ENCODE data around the gene DYNLT4. TPM values are rescaled to one million over a fixed set of nuclear protein-coding genes. Genes with fewer than 3 reads are reported as not detected.
A peak's percentile ranks its signal among the peaks of the same experiment; 100 is the strongest.

The DYNLT4 gene
- total RNA-seq, 1 experiment from 2014 or later: 0.31 TPM

DNA sequence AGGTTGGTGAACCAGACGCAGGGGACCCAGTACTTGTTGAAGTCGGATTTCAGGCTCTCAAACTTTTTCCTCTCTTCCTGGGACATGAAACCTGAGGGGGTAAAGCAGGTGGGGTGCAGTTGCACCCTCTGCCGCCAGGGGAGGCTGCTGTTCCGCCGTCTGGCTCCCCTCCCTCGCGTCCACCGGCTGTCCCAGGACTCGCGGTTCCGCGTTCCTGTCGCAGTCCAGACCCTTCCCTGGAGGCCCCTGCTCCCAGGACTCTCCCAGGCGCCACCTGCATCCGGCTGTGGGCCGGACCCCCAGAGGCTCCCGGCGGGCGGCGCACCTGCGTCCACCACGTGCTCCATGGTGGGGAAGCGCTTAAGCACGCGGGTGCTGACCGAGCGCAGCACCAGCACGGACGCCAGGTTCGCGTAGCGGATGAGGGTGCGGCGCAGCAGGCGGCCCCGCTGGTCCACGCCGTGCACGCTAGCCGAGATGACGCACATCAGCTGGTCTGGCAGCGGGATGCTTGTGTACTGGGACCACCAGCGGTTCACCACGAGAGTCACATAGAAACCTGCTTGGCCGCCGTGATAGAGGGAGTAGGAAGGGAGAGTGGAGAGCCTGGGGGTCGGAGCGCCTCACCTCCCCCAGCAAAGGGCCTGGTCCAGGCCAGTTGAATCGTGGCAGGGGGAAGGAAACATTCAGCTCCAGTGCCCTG lies 20.9 kb downstream of the DYNLT4 start (continued):
- TF ChIP-seq, protein P1, sequence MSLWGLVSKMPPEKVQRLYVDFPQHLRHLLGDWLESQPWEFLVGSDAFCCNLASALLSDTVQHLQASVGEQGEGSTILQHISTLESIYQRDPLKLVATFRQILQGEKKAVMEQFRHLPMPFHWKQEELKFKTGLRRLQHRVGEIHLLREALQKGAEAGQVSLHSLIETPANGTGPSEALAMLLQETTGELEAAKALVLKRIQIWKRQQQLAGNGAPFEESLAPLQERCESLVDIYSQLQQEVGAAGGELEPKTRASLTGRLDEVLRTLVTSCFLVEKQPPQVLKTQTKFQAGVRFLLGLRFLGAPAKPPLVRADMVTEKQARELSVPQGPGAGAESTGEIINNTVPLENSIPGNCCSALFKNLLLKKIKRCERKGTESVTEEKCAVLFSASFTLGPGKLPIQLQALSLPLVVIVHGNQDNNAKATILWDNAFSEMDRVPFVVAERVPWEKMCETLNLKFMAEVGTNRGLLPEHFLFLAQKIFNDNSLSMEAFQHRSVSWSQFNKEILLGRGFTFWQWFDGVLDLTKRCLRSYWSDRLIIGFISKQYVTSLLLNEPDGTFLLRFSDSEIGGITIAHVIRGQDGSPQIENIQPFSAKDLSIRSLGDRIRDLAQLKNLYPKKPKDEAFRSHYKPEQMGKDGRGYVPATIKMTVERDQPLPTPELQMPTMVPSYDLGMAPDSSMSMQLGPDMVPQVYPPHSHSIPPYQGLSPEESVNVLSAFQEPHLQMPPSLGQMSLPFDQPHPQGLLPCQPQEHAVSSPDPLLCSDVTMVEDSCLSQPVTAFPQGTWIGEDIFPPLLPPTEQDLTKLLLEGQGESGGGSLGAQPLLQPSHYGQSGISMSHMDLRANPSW (CRISPR knock-in tag; conservative IDR thresholded peaks at IDR 0.05; ENCODE audit: low read depth): 0 out of 2 replicates have a peak, but pooled peaks have one; percentile 57
- TF ChIP-seq CBFB (CRISPR knock-in tag; IDR thresholded peaks at IDR 0.05; ENCODE audit: low read depth): no peak
- TF ChIP-seq, protein P2, sequence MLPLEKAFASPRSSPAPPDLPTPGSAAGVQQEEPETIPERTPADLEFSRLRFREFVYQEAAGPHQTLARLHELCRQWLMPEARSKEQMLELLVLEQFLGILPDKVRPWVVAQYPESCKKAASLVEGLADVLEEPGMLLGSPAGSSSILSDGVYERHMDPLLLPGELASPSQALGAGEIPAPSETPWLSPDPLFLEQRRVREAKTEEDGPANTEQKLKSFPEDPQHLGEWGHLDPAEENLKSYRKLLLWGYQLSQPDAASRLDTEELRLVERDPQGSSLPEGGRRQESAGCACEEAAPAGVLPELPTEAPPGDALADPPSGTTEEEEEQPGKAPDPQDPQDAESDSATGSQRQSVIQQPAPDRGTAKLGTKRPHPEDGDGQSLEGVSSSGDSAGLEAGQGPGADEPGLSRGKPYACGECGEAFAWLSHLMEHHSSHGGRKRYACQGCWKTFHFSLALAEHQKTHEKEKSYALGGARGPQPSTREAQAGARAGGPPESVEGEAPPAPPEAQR (CRISPR knock-in tag; IDR thresholded peaks at IDR 0.05): no peak
- no peak for TF ChIP-seq ELF4 (CRISPR knock-in tag; IDR thresholded peaks at IDR 0.05; ENCODE audit: low read depth)
- TF ChIP-seq, protein P3, sequence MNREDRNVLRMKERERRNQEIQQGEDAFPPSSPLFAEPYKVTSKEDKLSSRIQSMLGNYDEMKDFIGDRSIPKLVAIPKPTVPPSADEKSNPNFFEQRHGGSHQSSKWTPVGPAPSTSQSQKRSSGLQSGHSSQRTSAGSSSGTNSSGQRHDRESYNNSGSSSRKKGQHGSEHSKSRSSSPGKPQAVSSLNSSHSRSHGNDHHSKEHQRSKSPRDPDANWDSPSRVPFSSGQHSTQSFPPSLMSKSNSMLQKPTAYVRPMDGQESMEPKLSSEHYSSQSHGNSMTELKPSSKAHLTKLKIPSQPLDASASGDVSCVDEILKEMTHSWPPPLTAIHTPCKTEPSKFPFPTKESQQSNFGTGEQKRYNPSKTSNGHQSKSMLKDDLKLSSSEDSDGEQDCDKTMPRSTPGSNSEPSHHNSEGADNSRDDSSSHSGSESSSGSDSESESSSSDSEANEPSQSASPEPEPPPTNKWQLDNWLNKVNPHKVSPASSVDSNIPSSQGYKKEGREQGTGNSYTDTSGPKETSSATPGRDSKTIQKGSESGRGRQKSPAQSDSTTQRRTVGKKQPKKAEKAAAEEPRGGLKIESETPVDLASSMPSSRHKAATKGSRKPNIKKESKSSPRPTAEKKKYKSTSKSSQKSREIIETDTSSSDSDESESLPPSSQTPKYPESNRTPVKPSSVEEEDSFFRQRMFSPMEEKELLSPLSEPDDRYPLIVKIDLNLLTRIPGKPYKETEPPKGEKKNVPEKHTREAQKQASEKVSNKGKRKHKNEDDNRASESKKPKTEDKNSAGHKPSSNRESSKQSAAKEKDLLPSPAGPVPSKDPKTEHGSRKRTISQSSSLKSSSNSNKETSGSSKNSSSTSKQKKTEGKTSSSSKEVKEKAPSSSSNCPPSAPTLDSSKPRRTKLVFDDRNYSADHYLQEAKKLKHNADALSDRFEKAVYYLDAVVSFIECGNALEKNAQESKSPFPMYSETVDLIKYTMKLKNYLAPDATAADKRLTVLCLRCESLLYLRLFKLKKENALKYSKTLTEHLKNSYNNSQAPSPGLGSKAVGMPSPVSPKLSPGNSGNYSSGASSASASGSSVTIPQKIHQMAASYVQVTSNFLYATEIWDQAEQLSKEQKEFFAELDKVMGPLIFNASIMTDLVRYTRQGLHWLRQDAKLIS (CRISPR knock-in tag; IDR thresholded peaks at IDR 0.05; ENCODE audit: borderline replicate concordance): peak; percentile 61; the same call in 1 of the 2 replicates
- no peak for TF ChIP-seq NR3C1 (CRISPR knock-in tag; conservative IDR thresholded peaks at IDR 0.05; ENCODE audit: low read depth)
- TF ChIP-seq, protein P4, sequence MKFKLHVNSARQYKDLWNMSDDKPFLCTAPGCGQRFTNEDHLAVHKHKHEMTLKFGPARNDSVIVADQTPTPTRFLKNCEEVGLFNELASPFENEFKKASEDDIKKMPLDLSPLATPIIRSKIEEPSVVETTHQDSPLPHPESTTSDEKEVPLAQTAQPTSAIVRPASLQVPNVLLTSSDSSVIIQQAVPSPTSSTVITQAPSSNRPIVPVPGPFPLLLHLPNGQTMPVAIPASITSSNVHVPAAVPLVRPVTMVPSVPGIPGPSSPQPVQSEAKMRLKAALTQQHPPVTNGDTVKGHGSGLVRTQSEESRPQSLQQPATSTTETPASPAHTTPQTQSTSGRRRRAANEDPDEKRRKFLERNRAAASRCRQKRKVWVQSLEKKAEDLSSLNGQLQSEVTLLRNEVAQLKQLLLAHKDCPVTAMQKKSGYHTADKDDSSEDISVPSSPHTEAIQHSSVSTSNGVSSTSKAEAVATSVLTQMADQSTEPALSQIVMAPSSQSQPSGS (CRISPR knock-in tag; IDR thresholded peaks at IDR 0.05; ENCODE audit: borderline replicate concordance, low read depth): no peak
- TF ChIP-seq JAZF1 (CRISPR knock-in tag; IDR thresholded peaks at IDR 0.05): no peak
- no peak for TF ChIP-seq NFE2L1 (CRISPR knock-in tag; IDR thresholded peaks at IDR 0.05)
- no peak for TF ChIP-seq ZNF317 (CRISPR knock-in tag; IDR thresholded peaks at IDR 0.05; ENCODE audit: borderline replicate concordance, low read depth)
- TF ChIP-seq OVOL2 (CRISPR knock-in tag; IDR thresholded peaks at IDR 0.05; ENCODE audit: borderline replicate concordance): no peak
- peak; percentile 79 for TF ChIP-seq FOXK1 (CRISPR knock-in tag; IDR thresholded peaks at IDR 0.05)
- TF ChIP-seq, protein P5, sequence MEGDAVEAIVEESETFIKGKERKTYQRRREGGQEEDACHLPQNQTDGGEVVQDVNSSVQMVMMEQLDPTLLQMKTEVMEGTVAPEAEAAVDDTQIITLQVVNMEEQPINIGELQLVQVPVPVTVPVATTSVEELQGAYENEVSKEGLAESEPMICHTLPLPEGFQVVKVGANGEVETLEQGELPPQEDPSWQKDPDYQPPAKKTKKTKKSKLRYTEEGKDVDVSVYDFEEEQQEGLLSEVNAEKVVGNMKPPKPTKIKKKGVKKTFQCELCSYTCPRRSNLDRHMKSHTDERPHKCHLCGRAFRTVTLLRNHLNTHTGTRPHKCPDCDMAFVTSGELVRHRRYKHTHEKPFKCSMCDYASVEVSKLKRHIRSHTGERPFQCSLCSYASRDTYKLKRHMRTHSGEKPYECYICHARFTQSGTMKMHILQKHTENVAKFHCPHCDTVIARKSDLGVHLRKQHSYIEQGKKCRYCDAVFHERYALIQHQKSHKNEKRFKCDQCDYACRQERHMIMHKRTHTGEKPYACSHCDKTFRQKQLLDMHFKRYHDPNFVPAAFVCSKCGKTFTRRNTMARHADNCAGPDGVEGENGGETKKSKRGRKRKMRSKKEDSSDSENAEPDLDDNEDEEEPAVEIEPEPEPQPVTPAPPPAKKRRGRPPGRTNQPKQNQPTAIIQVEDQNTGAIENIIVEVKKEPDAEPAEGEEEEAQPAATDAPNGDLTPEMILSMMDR (IDR thresholded peaks at IDR 0.05): peak; percentile 100
- no peak for TF ChIP-seq KAT7 (CRISPR knock-in tag; IDR thresholded peaks at IDR 0.05; ENCODE audit: borderline replicate concordance)
- TF ChIP-seq, protein P6, sequence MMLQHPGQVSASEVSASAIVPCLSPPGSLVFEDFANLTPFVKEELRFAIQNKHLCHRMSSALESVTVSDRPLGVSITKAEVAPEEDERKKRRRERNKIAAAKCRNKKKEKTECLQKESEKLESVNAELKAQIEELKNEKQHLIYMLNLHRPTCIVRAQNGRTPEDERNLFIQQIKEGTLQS (CRISPR knock-in tag; conservative IDR thresholded peaks at IDR 0.05): no peak
- TF ChIP-seq, protein P7, sequence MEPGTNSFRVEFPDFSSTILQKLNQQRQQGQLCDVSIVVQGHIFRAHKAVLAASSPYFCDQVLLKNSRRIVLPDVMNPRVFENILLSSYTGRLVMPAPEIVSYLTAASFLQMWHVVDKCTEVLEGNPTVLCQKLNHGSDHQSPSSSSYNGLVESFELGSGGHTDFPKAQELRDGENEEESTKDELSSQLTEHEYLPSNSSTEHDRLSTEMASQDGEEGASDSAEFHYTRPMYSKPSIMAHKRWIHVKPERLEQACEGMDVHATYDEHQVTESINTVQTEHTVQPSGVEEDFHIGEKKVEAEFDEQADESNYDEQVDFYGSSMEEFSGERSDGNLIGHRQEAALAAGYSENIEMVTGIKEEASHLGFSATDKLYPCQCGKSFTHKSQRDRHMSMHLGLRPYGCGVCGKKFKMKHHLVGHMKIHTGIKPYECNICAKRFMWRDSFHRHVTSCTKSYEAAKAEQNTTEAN (CRISPR knock-in tag; IDR thresholded peaks at IDR 0.05): no peak
- no peak for TF ChIP-seq IRF2 (CRISPR knock-in tag; IDR thresholded peaks at IDR 0.05; ENCODE audit: borderline replicate concordance, low read depth)
- peak; percentile 40; the same call in 1 of the 2 replicates for TF ChIP-seq SP1 (CRISPR knock-in tag; conservative IDR thresholded peaks at IDR 0.05)
- TF ChIP-seq, protein P8, sequence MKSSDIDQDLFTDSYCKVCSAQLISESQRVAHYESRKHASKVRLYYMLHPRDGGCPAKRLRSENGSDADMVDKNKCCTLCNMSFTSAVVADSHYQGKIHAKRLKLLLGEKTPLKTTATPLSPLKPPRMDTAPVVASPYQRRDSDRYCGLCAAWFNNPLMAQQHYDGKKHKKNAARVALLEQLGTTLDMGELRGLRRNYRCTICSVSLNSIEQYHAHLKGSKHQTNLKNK (CRISPR knock-in tag; IDR thresholded peaks at IDR 0.05): no peak
- peak; percentile 85; the same call in 1 of the 2 replicates for TF ChIP-seq ZNF232 (CRISPR knock-in tag; IDR thresholded peaks at IDR 0.05)
- TF ChIP-seq, protein P9, sequence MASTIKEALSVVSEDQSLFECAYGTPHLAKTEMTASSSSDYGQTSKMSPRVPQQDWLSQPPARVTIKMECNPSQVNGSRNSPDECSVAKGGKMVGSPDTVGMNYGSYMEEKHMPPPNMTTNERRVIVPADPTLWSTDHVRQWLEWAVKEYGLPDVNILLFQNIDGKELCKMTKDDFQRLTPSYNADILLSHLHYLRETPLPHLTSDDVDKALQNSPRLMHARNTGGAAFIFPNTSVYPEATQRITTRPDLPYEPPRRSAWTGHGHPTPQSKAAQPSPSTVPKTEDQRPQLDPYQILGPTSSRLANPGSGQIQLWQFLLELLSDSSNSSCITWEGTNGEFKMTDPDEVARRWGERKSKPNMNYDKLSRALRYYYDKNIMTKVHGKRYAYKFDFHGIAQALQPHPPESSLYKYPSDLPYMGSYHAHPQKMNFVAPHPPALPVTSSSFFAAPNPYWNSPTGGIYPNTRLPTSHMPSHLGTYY (CRISPR knock-in tag; IDR thresholded peaks at IDR 0.05): no peak; the same call in 1 of the 2 replicates
- TF ChIP-seq, protein P10, sequence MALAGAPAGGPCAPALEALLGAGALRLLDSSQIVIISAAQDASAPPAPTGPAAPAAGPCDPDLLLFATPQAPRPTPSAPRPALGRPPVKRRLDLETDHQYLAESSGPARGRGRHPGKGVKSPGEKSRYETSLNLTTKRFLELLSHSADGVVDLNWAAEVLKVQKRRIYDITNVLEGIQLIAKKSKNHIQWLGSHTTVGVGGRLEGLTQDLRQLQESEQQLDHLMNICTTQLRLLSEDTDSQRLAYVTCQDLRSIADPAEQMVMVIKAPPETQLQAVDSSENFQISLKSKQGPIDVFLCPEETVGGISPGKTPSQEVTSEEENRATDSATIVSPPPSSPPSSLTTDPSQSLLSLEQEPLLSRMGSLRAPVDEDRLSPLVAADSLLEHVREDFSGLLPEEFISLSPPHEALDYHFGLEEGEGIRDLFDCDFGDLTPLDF (CRISPR knock-in tag; IDR thresholded peaks at IDR 0.05): peak; percentile 48; the same call in 1 of the 2 replicates

Measured in WTC11 (cell line).